ENCODE results near the gene BCKDHA. TPM values are rescaled to one million over a fixed set of nuclear protein-coding genes. Genes with fewer than 3 reads are reported as not detected.

The BCKDHA gene
- total RNA-seq, 2 experiments from 2014 or later, result 16.8 to 66.4 TPM

DNA sequence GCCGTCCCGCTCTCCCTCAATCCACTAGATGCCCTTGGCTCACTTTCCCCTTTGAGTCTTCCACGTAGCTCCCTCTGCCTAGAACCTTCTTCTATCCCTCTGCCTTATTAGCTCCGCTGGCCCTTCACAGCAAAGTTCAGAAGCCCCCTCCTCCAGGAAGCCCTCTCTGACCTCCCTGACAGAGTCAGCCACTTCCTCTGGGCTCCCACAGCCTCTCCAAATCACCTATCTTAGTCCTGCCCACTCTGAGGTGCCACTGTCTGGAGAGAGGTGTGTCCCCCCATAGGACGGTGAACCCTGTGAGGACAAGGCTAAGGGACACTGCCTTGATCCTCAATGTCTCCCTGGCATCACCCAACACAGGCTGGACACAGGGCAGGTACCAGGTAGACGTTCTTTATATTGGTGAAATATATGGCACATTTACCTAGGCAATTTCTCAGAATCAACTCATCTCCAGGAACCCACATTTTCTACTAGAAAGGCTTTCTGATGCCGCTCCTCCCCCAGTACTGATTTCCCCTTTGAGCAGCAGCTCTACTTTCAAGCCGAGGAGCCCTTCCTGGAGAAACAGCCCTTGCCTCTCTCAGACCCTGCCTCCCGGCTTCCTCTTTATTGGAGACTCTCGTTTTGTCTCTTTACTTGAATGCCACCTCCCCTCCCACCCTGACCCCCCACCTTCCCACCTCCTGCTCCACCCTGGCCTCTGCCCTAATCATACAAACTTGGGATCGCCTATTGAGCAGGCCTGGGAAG, 40.5 kb upstream of the BCKDHA start:
- Histone ChIP-seq H4K20me1 (ENCODE audit: insufficient read depth, low read length) (no peaks in the 10 kb centered on the region; the same call in 1 of the 2 replicates), H3K4me2 (ENCODE audit: low read length) (no peak overlapping the region), H3K4me1 (ENCODE audit: insufficient read depth, low read length, poor library complexity, severe bottlenecking) (peaks cover 6% of the 10 kb centered on the region), H3K27ac (ENCODE audit: low read depth, low read length, poor library complexity, severe bottlenecking) (no peak overlapping the region), H3K9me3 (ENCODE audit: low read length) (no peaks in the 10 kb centered on the region), H3K9me2 (ENCODE audit: insufficient read depth, low read length) (no peaks in the 10 kb centered on the region), H3K36me3 (ENCODE audit: insufficient read depth, low read length) (no peaks in the 10 kb centered on the region), H2AFZ (ENCODE audit: low read length) (no peak overlapping the region), H3K79me2 (ENCODE audit: insufficient read depth, low read depth, low read length) (peaks cover 14% of the 10 kb centered on the region; the same call in 1 of the 2 replicates), H3K4me3 (ENCODE audit: low read depth, low read length, poor library complexity, severe bottlenecking) (no peak overlapping the region)
- intact Hi-C loops (cut with micrococcal nuclease; ENCODE audit: unreplicated experiment), result no loop called here
- TF ChIP-seq EZH2phosphoT487 (IDR thresholded peaks at IDR 0.05; ENCODE audit: borderline replicate concordance, low read depth, low read length) (no peak), CTCF (conservative IDR thresholded peaks at IDR 0.05; ENCODE audit: low read length) (no peak)
- ChIA-PET CTCF (ENCODE audit: unreplicated experiment) (no interaction called here), POLR2A (interaction anchor here (0.5 to 0.6 kb wide), 2 partner anchors 94 to 97 kb away, joined by 3 to 4 read pairs; no protein-coding TSS in a partner anchor)
- no TSS peak for BruUV-seq (replicated peaks)
- no peak for DNase-seq (ENCODE audit: low spot score)

DNA sequence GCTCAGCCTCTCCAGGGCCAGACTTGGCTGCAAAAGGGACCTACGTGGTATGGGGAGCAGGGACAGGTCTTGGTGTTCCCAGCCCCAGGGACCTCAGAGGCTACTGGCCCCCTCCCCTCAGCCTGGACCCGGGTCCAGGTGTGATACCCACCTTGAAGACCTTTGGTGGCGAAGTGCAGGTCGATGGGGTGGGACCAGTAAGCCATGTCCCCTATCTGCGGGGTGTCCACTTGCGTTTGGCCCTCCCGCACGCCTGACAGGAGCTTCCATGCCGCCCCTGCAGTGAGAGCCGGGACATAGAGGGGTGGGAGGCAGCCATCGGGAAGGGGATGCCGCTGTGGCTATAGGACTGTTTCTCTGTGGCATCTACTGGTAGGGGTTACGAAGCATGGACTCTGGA, 39.9 kb upstream of the BCKDHA start:
- Histone ChIP-seq H3K4me3 (ENCODE audit: low read depth, low read length, poor library complexity, severe bottlenecking) (no peak overlapping the region), H2AFZ (ENCODE audit: low read length) (no peak overlapping the region), H3K27ac (ENCODE audit: low read depth, low read length, poor library complexity, severe bottlenecking) (no peak overlapping the region), H3K9me2 (ENCODE audit: insufficient read depth, low read length) (no peaks in the 10 kb centered on the region), H3K9me3 (ENCODE audit: low read length) (no peaks in the 10 kb centered on the region), H3K36me3 (ENCODE audit: insufficient read depth, low read length) (no peaks in the 10 kb centered on the region), H3K4me2 (ENCODE audit: low read length) (no peak overlapping the region), H3K79me2 (ENCODE audit: insufficient read depth, low read depth, low read length) (peaks cover 9% of the 10 kb centered on the region; the same call in 1 of the 2 replicates), H4K20me1 (ENCODE audit: insufficient read depth, low read length) (no peaks in the 10 kb centered on the region; the same call in 1 of the 2 replicates), H3K4me1 (ENCODE audit: insufficient read depth, low read length, poor library complexity, severe bottlenecking) (peaks cover 6% of the 10 kb centered on the region)
- DNase-seq (ENCODE audit: low spot score), result no peak
- no peak for TF ChIP-seq CTCF (conservative IDR thresholded peaks at IDR 0.05; ENCODE audit: low read length)
- POLR2A ChIA-PET, result interaction anchor here (0.5 kb wide), 1 partner anchor 97 kb away, joined by 4 read pairs; no protein-coding TSS in a partner anchor
- intact Hi-C loops (cut with micrococcal nuclease; ENCODE audit: unreplicated experiment), result no loop called here
- no TSS peak for BruUV-seq (replicated peaks)
- CTCF ChIA-PET (ENCODE audit: unreplicated experiment), result no interaction called here

GRCh38 chr19:41359741-41360140, 37.9 kb upstream of the BCKDHA start:
- H3K4me3 ChIP-seq (ENCODE audit: low read depth, low read length, poor library complexity, severe bottlenecking), result no peak overlapping the region
- H3K36me3 ChIP-seq (ENCODE audit: insufficient read depth, low read length), result no peaks in the 10 kb centered on the region
- no peak for DNase-seq (ENCODE audit: low spot score)
- H3K4me2 ChIP-seq (ENCODE audit: low read length), result no peak overlapping the region
- no peak overlapping the region for H2AFZ ChIP-seq (ENCODE audit: low read length)
- POLR2A ChIA-PET, result no interaction called here
- no peaks in the 10 kb centered on the region for H3K9me3 ChIP-seq (ENCODE audit: low read length)
- H3K9me2 ChIP-seq (ENCODE audit: insufficient read depth, low read length), result no peaks in the 10 kb centered on the region
- intact Hi-C loops (cut with micrococcal nuclease; ENCODE audit: unreplicated experiment), result no loop called here
- no TSS peak for BruUV-seq (replicated peaks)
- H4K20me1 ChIP-seq (ENCODE audit: insufficient read depth, low read length), result no peaks in the 10 kb centered on the region; the same call in 1 of the 2 replicates
- no peak overlapping the region for H3K27ac ChIP-seq (ENCODE audit: low read depth, low read length, poor library complexity, severe bottlenecking)
- TF ChIP-seq EZH2phosphoT487 (IDR thresholded peaks at IDR 0.05; ENCODE audit: borderline replicate concordance, low read depth, low read length) (no peak), CTCF (conservative IDR thresholded peaks at IDR 0.05; ENCODE audit: low read length) (no peak)
- CTCF ChIA-PET (ENCODE audit: unreplicated experiment), result no interaction called here
- H3K79me2 ChIP-seq (ENCODE audit: insufficient read depth, low read depth, low read length), result peaks cover 5% of the 10 kb centered on the region; the same call in 1 of the 2 replicates
- peaks cover 6% of the 10 kb centered on the region for H3K4me1 ChIP-seq (ENCODE audit: insufficient read depth, low read length, poor library complexity, severe bottlenecking)

Data from OCI-LY7 (cell line).